Left renal cortex interstitium (tissue), 4 donors: ENCODE measurements around the gene LCE2A. TPM values are rescaled to one million over a fixed set of nuclear protein-coding genes. Genes with fewer than 3 reads are reported as not detected.
"Not testable (repeated sequence)": the region's sequence is repeated elsewhere in the genome, so short reads cannot be mapped to it uniquely, and the experiment has no call there.

Source experiments
- DNase-seq, 4 donors: peaks; one replicate each; pipeline ENCODE4 v3.0.0-alpha.2; 2013; ENCODE audit warnings: low read depth in 4 of 4, low spot score in 2 of 4, missing footprints in 1 of 4
- polyA plus RNA-seq, 4 donors: library from polyadenylated mRNA; unstranded; fragments of 120-200 nt; gene quantifications; one replicate each; pipeline ENCODE4 v1.2.1, GENCODE V29; 2013; ENCODE audit not compliant: insufficient read length in 4 of 4

LCE2A gene, protein sequence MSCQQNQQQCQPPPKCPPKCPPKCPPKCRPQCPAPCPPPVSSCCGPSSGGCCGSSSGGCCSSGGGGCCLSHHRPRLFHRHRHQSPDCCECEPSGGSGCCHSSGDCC
- polyA plus RNA-seq: not detected

DNA sequence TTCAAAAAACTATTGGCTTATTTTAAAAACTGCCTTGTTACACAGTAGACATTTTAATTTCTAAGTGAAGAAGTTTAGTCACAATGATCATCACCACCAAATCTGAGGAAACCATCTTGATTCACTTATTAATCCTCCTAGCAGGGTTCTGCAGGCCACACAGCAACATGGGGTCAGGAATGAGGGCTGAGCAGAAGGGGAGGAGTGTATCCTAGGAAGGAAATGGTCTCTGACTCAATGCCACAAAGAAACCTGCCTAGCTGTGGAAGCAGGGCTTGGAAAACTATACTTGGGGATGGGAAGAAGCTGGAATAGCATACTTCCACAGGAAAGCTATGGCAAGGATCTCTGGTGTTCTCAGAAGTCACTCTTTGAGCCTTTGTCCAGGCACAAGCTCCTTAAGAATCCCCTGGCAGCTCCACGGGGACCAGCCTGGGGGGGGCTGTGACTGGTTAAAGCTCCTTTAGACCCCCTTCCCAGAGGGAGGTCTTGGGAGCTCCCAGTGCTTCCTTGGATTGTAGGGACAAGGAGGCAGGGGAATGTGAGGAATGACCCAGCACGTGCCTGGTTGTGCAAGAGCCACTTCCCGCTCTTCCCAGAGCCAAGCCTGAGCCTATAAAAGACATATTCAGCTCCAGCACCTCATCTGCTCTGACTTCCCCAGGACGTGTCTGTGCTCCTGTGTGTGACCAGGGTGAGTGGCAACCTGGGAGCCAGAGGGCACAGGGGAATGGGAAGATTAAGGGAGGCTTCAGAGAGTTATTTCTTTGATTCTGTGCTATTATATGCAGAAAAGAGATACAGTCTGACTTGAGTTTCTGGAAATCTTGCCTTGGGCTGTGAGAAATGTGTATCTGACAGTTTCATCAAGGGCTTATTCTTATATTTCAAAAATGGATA is at the start of gene LCE2A:
Gene LCE2A (plus strand): TSS at position 645 of the 900 bp plus-strand sequence. CDS start 557 bp downstream, outside the sequence.
- no peak for DNase-seq

GRCh38 chr1:152654110-152654509 is 44.0 kb upstream of the LCE2A start:
- DNase-seq: peak in 3 of 4 donors; percentile 18 to 40 (median 26)

GRCh38 chr1:152656459-152656858 is 41.7 kb upstream of the LCE2A start:
- DNase-seq: no peak

- no peak for DNase-seq
Observed at GRCh38 chr1:152657677-152658076, 40.5 kb upstream of the LCE2A start.

GRCh38 chr1:152658649-152659048 is 39.5 kb upstream of the LCE2A start:
- DNase-seq: no peak

- DNase-seq: no peak
Observed at GRCh38 chr1:152663098-152663497, 35.0 kb upstream of the LCE2A start, which contains the start of gene LCE2D. Gene LCE2D, plus strand, starts transcription at chr1:152663380. Its CDS starts 726 bp downstream, at chr1:152664106.

DNA sequence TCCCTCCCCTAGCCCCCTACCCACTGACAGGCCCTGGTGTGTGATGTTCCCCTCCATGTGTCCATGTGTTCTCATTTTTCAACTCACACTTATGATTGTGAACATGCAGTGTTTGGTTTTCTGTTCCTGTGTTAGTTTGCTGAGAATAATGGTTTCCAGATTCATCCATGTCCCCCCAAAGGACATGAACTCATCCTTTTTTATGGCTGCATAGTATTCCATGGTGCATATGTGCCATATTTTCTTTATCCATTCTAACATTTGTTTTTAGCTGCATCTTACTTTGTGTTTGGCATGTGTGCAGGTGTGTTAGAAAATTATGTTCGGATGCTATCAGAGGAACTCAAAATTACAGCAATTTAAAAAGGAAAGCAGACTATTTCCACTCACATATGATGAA is 32.0 kb upstream of the LCE2A start:
- DNase-seq: not testable (repeated sequence)

GRCh38 chr1:152667648-152668047 is 30.5 kb upstream of the LCE2A start:
- no peak for DNase-seq

- no peak for DNase-seq
Observed at GRCh38 chr1:152673016-152673415, 25.1 kb upstream of the LCE2A start.

GRCh38 chr1:152674983-152675382 is 23.2 kb upstream of the LCE2A start, which contains the start of gene LCE2C:
Gene LCE2C, plus strand, starts transcription at chr1:152675279. Its CDS starts 737 bp downstream, at chr1:152676016.
- not testable (repeated sequence) for DNase-seq

DNA sequence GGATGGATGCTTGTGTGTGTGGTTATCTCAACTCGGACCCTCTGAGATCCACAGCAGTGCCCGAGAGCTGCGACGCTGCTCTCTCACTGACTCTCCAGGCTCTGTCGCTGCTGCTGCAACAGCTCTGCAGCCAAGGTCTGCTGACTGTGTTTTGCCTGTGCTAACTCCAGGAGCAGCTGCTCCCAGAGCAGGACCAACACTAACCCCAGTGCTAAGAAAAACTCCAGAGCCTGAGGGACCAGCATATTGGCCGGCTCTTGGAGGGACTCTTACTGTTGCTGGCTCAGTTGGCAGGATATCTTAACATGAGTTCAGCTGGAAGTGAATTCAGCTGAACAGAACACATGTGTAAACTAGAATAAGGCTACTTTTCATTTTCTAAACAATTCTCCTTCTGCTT is 18.7 kb upstream of the LCE2A start:
- DNase-seq: no peak

DNA sequence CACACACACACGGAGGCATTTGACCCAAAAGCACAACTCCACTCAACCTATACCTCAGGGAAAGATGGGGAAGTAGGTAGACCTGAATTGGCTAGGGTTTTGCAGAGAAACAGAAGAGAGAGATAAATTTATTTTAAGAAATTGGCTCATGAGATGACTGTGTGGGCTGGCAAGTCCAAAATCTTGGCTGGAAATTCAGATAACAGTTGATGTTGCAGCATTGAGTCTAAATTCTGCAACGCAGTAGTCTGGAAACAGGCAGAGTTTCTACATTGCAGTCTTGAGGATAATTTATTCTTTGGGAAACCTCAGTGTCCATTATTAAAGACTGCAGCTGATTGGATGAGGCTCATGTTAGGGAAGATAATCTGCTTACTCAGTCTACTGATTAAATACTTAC is 16.5 kb upstream of the LCE2A start:
- no peak for DNase-seq

- no peak for DNase-seq
Observed at GRCh38 chr1:152683846-152684245, 14.3 kb upstream of the LCE2A start.

DNA sequence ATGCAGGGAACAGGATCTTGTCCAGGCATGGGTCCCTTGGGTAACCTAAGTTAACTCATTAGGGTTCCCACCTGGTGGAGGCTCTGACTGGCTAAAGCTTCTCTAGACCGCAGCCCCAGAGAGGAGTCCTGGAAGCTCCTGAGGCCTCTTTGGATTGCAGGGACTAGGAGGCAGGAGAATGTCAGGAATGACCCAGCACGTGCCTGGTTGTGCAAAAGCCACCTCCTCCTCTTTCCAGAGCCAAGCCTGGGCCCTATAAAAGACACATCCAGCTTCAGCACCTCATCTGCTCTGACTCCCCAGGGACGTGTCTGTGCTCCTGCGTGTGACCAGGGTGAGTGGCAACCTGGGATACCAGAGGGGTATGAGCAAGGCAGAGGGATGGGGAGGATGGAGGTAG is 12.3 kb upstream of the LCE2A start, which contains the start of gene LCE2B:
Gene LCE2B (plus strand): TSS at position 301 of the 400 bp plus-strand sequence. CDS start 721 bp downstream, outside the sequence.
- DNase-seq: not testable (repeated sequence)

GRCh38 chr1:152699746-152700145 is 1.6 kb downstream of the LCE2A start:
- DNase-seq: no peak

GRCh38 chr1:152707860-152708259 is 9.7 kb downstream of the LCE2A start, which contains the start of gene LCE4A:
Gene LCE4A, plus strand, starts transcription at chr1:152708160. Its CDS starts 916 bp downstream, at chr1:152709076.
- DNase-seq: no peak

DNA sequence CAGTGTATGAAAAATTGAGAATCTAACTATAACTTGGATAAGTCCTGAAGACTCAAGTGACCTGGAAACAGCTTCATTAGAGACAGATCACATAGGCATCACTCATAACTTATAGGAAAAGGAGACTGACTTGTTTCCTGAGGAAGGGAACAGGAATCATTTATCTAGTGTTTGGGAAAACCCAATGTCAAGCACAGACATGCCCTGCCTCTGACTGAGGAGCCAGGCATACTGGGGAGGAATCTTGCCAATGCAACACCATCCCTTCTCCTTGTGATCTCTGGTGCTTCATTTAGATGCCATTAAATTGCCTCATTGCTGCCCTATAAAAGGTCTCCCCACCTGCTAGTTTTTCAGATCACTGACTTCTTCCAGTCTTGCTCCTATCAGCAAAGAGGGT is 20.1 kb downstream of the LCE2A start:
- DNase-seq: no peak

GRCh38 chr1:152725261-152725660 is 27.1 kb downstream of the LCE2A start:
- no peak for DNase-seq

- no peak for DNase-seq
Observed at GRCh38 chr1:152728986-152729385, 30.8 kb downstream of the LCE2A start.

DNA sequence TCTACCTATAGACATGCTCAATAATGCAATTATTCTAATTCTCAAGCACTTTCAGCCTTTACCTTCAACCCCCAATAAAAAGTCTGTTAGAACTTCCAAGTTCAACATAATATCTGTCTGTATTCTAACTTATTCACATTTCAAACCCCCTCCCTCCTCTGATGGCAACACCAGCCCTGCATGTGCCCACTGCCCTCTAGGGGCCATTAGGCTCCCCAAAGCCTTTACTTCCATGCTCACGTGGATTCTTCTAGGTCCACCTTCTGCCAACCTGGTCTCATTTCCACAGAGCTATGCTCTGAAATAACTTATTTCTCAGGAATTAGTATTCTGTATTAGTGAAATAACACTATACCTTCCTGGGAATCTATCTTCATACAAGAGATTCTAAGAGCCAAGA is 37.5 kb downstream of the LCE2A start:
- no peak for DNase-seq

DNA sequence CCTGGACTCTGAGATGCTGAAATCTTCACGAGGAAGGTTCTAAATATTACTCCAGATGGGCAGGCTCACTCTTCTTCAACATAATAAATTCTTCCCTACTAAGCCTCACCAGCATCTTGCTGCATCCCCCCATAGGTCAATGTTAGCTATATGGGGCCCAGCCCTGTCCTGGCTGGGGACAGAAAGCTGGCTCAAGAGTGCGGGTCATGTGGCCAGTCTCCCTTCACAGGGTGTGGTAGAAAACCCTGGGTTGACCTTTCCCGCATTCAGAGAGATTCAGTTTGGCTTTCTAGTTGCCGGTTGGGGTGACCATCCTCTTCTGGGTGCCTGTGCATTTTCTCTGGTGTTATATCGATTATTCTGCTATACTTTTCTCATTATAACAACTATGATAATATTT is 39.9 kb downstream of the LCE2A start:
- no peak for DNase-seq

- no peak for DNase-seq
Observed at GRCh38 chr1:152739841-152740240, 41.7 kb downstream of the LCE2A start.
